ENCODE data around the gene RNF169.

RNF169 gene

GRCh38 chr11:74731301-74732094 is 17.2 kb upstream of the RNF169 start, which contains the start of gene CHRDL2:
Gene CHRDL2, minus strand, starts transcription at chr11:74731426. Its CDS starts 538 bp downstream, at chr11:74730888.
- 0 out of 2 replicates have a peak, but pooled peaks have one; percentile 5 for TF ChIP-seq CTCF (conservative IDR thresholded peaks at IDR 0.05)
- H3K27ac ChIP-seq = no peak within 1 kb of the TSS

DNA sequence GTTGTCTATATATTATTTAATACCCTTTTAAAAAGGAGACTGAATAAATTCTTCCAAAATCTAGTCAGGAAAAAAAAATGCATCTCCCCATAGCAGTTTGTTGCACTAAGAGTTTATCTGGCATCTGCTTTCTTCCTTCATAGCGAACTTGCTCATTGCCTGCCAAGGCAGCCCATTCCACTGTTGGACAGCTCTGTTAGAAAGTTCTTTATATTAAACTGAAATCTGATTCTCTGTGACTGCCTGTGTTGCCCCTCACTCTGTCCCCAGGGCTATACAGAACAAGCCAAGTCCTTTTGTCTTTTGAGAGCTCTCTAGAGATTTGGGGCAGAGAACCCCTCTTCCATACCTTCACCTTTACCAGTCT is 14.1 kb upstream of the RNF169 start:
- TF ChIP-seq CTCF (conservative IDR thresholded peaks at IDR 0.05) = no peak
- no peak overlapping the region for H3K27ac ChIP-seq

DNA sequence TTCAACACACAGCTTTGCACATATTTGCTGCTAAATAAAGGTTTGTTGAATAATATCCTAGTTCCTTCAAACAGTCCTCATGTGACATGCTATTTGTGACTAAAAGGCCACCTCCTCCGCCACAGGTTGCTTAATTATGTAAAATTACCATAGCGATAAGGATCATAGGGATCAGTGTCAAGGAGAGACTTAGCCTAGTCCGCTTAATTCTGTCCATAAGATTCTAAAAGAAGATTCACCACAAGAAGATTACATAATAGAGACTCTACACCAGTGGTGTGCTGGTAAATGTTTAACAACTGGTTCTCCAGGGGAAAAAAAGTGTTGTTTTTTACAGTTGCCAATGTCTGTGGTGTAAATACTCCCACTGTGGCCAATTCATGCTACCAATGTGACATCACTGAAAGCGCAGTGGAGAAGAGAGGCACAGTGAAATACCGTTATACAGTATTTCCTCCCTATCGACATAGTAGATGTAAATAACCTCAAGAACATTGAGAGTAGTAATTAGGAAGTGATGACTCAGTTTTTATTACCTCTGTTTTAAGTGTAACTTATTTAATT is 13.2 kb upstream of the RNF169 start:
- no peak overlapping the region for H3K27ac ChIP-seq
- TF ChIP-seq CTCF (conservative IDR thresholded peaks at IDR 0.05) = no peak

DNA sequence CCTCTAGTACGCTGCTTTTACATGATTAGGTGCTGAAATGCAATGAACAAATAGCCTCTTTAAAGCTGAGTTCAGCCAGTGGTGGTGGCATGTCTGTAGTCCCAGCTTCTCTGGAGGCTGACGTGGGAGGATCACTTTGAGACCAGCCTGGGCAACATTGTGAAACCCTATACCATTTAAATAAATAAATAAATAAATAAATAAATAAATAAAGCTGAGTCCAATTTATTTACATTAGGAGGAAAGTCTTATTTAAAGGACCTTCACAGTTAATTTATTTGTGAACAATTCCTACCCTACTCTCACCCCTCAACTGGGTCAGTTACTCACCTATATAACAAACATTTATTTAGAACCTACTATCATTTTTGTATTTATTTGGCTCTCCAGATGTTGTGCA is 12.6 kb upstream of the RNF169 start:
- no peak overlapping the region for H3K27ac ChIP-seq
- no peak for TF ChIP-seq CTCF (conservative IDR thresholded peaks at IDR 0.05)

- TF ChIP-seq CTCF (conservative IDR thresholded peaks at IDR 0.05) = peak; percentile 97
- no peak overlapping the region for H3K27ac ChIP-seq
Measured at GRCh38 chr11:74739546-74740270, 8.9 kb upstream of the RNF169 start.

GRCh38 chr11:74742070-74742469 is 6.6 kb upstream of the RNF169 start:
- TF ChIP-seq CTCF (conservative IDR thresholded peaks at IDR 0.05) = no peak
- no peak overlapping the region for H3K27ac ChIP-seq

DNA sequence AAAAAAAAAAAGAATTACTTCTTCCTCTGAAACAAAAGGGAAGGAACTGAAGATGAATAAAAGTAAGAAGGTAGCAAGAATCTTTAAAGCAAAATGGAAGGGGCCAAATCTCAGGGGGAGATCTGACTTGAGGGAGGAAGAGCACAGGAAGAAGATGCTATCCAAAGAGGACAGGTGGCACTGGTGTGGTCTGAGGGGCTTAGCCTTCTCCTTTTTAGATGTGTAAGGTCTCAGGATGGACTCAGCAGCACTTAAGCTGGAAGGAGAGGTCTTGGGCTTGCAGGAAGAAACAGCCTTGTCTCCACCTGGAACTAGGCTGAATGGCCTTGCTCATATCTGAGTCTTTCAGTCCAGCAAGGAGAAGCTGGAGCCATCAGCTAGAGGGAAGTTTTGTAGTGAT is 5.0 kb upstream of the RNF169 start:
- no peak overlapping the region for H3K27ac ChIP-seq
- no peak for TF ChIP-seq CTCF (conservative IDR thresholded peaks at IDR 0.05)

Data from VCaP (cell line).